Activated CD4-positive, alpha-beta memory T cell treated with anti-CD3 and anti-CD28 coated beads, Interleukin-2, amount 10 ng/mL, durations not matched to agents 7 days and 5 days (primary cell): ENCODE measurements around the gene ZDHHC11. TPM values are rescaled to one million over a fixed set of nuclear protein-coding genes. Genes with fewer than 3 reads are reported as not detected.
"Not testable (repeated sequence)": the region's sequence is repeated elsewhere in the genome, so short reads cannot be mapped to it uniquely, and the experiment has no call there.

Experiments
- CTCF ChIA-PET: fragments of 350-600 bp; sonication (Branson Sonifier 250); formaldehyde crosslinking; loops from one replicate; lab custom pipeline; 2021; ENCODE audit warnings: antibody characterized with exemption, inconsistent platforms; lab: Charles Lee
- POLR2A ChIA-PET: fragments of 350-600 bp; sonication (Branson Sonifier 250); formaldehyde crosslinking; loops from one replicate; lab custom pipeline; 2021; ENCODE audit warnings: antibody characterized with exemption; lab: Charles Lee
- DNase-seq: peaks from one replicate; pipeline ENCODE4 v3.0.0-alpha.2; 2020
- H3K27ac Mint-ChIP-seq: one replicate; pipeline ENCODE4 v1.8.0; 2021; ENCODE audit warnings: mild to moderate bottlenecking, mixed read lengths
- H3K27me3 Mint-ChIP-seq: one replicate; pipeline ENCODE4 v1.8.0; 2021; ENCODE audit warnings: mixed read lengths
- H3K36me3 Mint-ChIP-seq: one replicate; pipeline ENCODE4 v1.8.0; 2021; ENCODE audit warnings: low read depth, mixed read lengths
- H3K4me1 Mint-ChIP-seq: one replicate; pipeline ENCODE4 v1.8.0; 2021; ENCODE audit warnings: mixed read lengths
- H3K4me3 Mint-ChIP-seq: one replicate; pipeline ENCODE4 v1.8.0; 2021; ENCODE audit warnings: mild to moderate bottlenecking, mixed read lengths
- H3K9me3 Mint-ChIP-seq: one replicate; pipeline ENCODE4 v1.8.0; 2021; ENCODE audit warnings: mixed read lengths
- total RNA-seq, 2 experiments: library from RNA; stranded (reverse); gene quantifications; one replicate each; pipeline ENCODE4 v1.2.3, GENCODE V29; 2021

ZDHHC11 gene
- total RNA-seq, 2 experiments from 2014 or later, result 5.8 to 6.6 TPM

- H3K4me1 Mint-ChIP-seq, result peaks cover 17% of the 10 kb centered on the region
- H3K36me3 Mint-ChIP-seq, result no peaks in the 10 kb centered on the region
- H3K27ac Mint-ChIP-seq, result no peak overlapping the region
- no peak overlapping the region for H3K4me3 Mint-ChIP-seq
- H3K27me3 Mint-ChIP-seq, result no peaks in the 10 kb centered on the region
- CTCF ChIA-PET, result no interaction called here
- POLR2A ChIA-PET, result no interaction called here
- DNase-seq, result no peak
- H3K9me3 Mint-ChIP-seq, result no peaks in the 10 kb centered on the region
Observed at GRCh38 chr5:756865-757345, 93.9 kb downstream of the ZDHHC11 start.

DNA sequence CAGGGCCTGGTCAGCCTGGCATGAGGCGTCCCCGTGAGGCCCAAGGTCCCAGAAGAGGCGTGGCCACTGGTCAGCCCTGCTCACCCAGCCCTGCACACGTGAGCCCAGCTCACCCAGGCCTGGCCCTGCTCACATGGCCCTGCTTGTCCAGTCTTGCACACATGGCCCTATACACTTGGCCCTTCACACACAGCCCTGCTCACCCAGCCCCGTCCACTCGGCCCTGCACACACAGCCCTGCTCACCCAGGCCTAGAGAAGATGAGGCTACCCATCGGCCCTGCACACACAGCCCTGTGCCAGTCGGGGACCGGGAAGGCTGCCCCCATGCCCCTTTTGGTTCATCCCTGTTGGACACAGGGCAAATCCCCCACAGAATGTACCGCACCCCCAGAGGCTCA is 94.6 kb downstream of the ZDHHC11 start:
- Mint-ChIP-seq H3K4me1 (peaks cover 17% of the 10 kb centered on the region), H3K36me3 (no peaks in the 10 kb centered on the region), H3K27ac (no peak overlapping the region), H3K27me3 (no peaks in the 10 kb centered on the region), H3K4me3 (no peak overlapping the region), H3K9me3 (no peaks in the 10 kb centered on the region)
- ChIA-PET CTCF (no interaction called here), POLR2A (no interaction called here)
- DNase-seq, result no peak

DNA sequence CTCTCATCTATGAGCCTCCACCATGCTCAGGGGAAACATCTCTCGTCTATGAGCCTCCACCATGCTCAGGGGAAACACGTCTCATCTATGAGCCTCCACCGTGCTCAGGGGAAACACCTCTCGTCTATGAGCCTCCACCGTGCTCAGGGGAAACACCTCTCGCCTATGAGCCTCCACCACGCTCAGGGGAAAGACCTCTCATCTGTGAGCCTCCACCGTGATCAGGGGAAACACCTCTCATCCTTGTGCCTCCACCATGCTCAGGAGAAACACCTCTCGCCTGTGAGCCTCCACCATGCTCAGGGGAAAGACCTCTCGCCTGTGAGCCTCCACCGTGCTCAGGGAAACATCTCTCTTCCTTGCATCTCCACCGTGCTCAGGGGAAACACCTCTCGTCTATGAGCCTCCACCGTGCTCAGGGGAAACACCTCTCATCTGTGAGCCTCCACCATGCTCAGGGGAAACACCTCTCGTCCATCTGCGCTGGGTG is 96.6 kb downstream of the ZDHHC11 start:
- H3K36me3 Mint-ChIP-seq, DNase-seq: not testable (repeated sequence)

GRCh38 chr5:753567-754142 is 97.1 kb downstream of the ZDHHC11 start:
- H3K9me3 Mint-ChIP-seq, H3K4me3 Mint-ChIP-seq, DNase-seq, H3K27ac Mint-ChIP-seq, H3K27me3 Mint-ChIP-seq, H3K4me1 Mint-ChIP-seq, CTCF ChIA-PET, H3K36me3 Mint-ChIP-seq, POLR2A ChIA-PET: not testable (repeated sequence)

More for the DNA sequence above, 96.6 kb downstream of the ZDHHC11 start:
- H3K27me3 Mint-ChIP-seq, H3K4me3 Mint-ChIP-seq, CTCF ChIA-PET, H3K9me3 Mint-ChIP-seq, POLR2A ChIA-PET, H3K27ac Mint-ChIP-seq: not testable (repeated sequence)
- H3K4me1 Mint-ChIP-seq, result peaks cover 15% of the 10 kb centered on the region

- DNase-seq, POLR2A ChIA-PET, H3K27ac Mint-ChIP-seq: not testable (repeated sequence)
Observed at GRCh38 chr5:752532-753115, 98.2 kb downstream of the ZDHHC11 start.

GRCh38 chr5:751992-752391 is 98.8 kb downstream of the ZDHHC11 start:
- CTCF ChIA-PET, H3K4me1 Mint-ChIP-seq, H3K9me3 Mint-ChIP-seq, POLR2A ChIA-PET, H3K27me3 Mint-ChIP-seq, H3K27ac Mint-ChIP-seq, H3K36me3 Mint-ChIP-seq, H3K4me3 Mint-ChIP-seq, DNase-seq: not testable (repeated sequence)

More at GRCh38 chr5:752532-753115, 98.2 kb downstream of the ZDHHC11 start:
- H3K27me3 Mint-ChIP-seq, H3K4me1 Mint-ChIP-seq, H3K4me3 Mint-ChIP-seq, CTCF ChIA-PET, H3K36me3 Mint-ChIP-seq, H3K9me3 Mint-ChIP-seq: not testable (repeated sequence)

GRCh38 chr5:751496-751895 is 99.3 kb downstream of the ZDHHC11 start:
- Mint-ChIP-seq H3K4me1 (no peaks in the 10 kb centered on the region), H3K36me3 (no peaks in the 10 kb centered on the region), H3K27ac (no peak overlapping the region), H3K4me3 (no peak overlapping the region), H3K27me3 (no peaks in the 10 kb centered on the region), H3K9me3 (no peaks in the 10 kb centered on the region)
- no peak for DNase-seq
- ChIA-PET CTCF (no interaction called here), POLR2A (no interaction called here)

- H3K9me3 Mint-ChIP-seq, DNase-seq, H3K4me1 Mint-ChIP-seq, CTCF ChIA-PET, H3K27ac Mint-ChIP-seq, H3K36me3 Mint-ChIP-seq, POLR2A ChIA-PET, H3K27me3 Mint-ChIP-seq, H3K4me3 Mint-ChIP-seq: not testable (repeated sequence)
Observed at GRCh38 chr5:750226-750625, 100.6 kb downstream of the ZDHHC11 start.

DNA sequence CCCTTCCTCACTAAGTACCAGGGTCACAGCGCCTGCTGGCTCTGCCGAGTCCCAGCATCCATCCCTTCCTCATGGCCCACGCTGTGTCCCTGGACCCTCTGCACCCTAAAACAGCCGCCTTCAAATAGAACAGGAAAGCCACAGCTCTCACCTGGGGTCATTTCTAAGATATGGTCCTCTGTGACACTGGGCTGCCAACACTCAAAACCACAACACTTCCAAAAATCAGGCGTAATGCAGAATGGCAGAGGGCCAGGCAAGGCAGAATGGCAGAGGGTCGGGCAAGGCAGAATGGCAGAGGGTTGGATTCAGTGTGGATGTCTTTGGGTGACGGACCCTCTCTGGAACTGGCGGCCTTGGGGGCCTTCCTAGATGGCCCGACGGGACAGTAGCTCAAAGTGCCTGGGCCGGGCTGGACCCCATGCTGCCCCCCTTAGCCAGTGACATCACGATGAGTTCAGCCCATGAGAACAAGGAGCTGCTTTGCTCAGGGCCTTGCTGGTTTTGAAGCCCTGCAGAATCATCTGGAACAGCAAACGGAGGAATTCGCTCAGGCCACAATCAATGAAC is 101.6 kb downstream of the ZDHHC11 start:
- Mint-ChIP-seq H3K9me3 (no peaks in the 10 kb centered on the region), H3K27me3 (no peaks in the 10 kb centered on the region), H3K27ac (no peak overlapping the region), H3K36me3 (no peaks in the 10 kb centered on the region), H3K4me3 (no peak overlapping the region), H3K4me1 (no peaks in the 10 kb centered on the region)
- ChIA-PET POLR2A (no interaction called here), CTCF (no interaction called here)
- DNase-seq, result no peak

DNA sequence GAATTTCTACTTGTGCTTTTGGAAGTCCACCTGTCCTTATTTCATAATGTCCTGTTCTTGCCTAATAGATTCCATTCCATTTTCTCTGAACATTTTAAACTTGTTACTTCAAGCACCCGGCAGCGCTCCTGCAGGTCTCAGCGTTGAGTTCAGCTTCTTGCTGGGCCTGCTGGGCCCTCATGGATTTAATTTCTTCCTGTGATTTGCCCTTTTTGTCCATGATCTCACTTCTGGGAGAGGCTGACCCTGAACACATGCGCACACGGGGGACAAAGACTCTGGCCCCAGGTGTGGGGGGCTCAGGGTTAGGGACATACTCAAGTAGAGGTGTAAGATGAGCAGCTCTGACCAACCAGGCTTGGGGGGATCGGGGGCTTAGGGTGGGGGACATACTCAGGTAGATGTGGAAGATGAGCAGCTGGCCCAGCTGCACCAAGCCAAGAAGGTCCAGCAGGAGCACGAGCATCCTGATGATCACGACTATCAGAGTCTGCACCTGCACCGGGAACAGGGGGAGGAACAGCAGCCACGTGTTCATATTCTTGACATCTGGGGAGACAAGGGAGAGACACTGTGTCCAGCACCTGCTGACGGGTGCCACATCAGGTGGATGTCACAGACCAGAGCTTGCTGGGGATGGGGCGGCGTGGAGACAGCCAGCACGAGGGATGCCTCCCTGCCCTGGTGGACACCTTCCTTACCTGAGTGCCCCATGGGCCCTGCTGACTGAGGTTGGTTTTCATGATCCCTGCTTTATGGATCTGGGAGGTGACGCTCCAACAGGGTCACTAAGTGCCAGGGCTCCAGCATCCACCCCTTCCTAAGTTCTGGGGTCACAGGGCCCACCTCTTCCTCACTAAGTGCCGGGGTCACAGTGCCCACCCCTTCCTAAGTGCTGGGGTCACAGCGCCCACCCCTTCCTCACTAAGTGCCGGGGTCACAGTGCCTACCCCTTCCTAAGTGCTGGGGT is 102.5 kb downstream of the ZDHHC11 start:
- DNase-seq, H3K27me3 Mint-ChIP-seq, POLR2A ChIA-PET, H3K27ac Mint-ChIP-seq, H3K9me3 Mint-ChIP-seq, H3K4me1 Mint-ChIP-seq, H3K36me3 Mint-ChIP-seq, H3K4me3 Mint-ChIP-seq, CTCF ChIA-PET: not testable (repeated sequence)

- H3K4me3 Mint-ChIP-seq, POLR2A ChIA-PET, CTCF ChIA-PET, H3K27ac Mint-ChIP-seq, H3K27me3 Mint-ChIP-seq, H3K9me3 Mint-ChIP-seq, H3K4me1 Mint-ChIP-seq, H3K36me3 Mint-ChIP-seq, DNase-seq: not testable (repeated sequence)
Observed at GRCh38 chr5:747303-747844, 103.4 kb downstream of the ZDHHC11 start.

- no peaks in the 10 kb centered on the region for H3K9me3 Mint-ChIP-seq
- H3K36me3 Mint-ChIP-seq, result no peaks in the 10 kb centered on the region
- ChIA-PET CTCF (no interaction called here), POLR2A (no interaction called here)
- H3K4me1 Mint-ChIP-seq, result no peaks in the 10 kb centered on the region
- no peak overlapping the region for H3K4me3 Mint-ChIP-seq
- H3K27ac Mint-ChIP-seq, result no peak overlapping the region
- no peak for DNase-seq
- H3K27me3 Mint-ChIP-seq, result no peaks in the 10 kb centered on the region
Observed at GRCh38 chr5:746258-746761, 104.5 kb downstream of the ZDHHC11 start.
